GM18873 (cell line): Measurements from ENCODE around the gene RING1.
"Not testable (repeated sequence)": the region's sequence is repeated elsewhere in the genome, so short reads cannot be mapped to it uniquely, and the experiment has no call there.

ENCODE experiments used
- ATAC-seq: cut with Tn5 transposase; IDR thresholded peaks from one replicate; pipeline ENCODE4 v1.9.1; 2021; ENCODE audit warnings: mild to moderate bottlenecking, moderate library complexity, moderate number of reproducible peaks; ENCODE audit not compliant: unreplicated experiment, low FRiP score

Gene RING1

DNA sequence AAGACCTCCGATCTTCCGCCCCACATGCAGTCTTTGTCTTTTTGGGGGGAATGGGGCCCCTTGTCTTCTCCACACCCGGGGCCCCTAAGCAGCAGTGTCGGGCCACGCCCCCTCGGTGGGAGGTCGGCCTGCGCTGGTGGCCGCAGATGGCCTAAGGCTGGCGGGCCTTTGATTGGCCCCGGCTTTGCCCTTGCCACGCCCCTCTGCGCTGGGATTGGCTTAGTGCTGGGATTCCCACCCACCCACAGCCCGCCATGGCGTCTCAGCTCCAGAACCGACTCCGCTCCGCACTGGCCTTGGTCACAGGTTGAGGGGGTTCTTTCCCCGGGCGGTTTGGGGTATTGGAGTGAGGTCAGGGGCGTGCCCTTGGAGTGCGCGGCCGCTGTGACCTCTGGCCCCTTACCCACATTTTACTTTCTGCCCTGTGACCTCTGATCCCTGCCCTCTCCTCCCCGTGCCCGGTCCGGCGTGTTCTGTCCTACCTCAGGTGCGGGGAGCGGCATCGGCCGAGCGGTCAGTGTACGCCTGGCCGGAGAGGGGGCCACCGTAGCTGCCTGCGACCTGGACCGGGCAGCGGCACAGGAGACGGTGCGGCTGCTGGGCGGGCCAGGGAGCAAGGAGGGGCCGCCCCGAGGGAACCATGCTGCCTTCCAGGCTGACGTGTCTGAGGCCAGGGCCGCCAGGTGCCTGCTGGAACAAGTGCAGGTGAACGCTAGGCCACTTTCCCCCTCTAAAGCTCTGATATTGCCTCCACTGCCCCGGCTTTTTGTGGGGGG lies 3.7 kb upstream of the RING1 start, which contains the start of gene HSD17B8:
Gene HSD17B8 (plus strand): TSS at position 241 of the 776 bp plus-strand sequence. CDS start 14 bp downstream, at position 255.
- peak; percentile 33 for ATAC-seq

DNA sequence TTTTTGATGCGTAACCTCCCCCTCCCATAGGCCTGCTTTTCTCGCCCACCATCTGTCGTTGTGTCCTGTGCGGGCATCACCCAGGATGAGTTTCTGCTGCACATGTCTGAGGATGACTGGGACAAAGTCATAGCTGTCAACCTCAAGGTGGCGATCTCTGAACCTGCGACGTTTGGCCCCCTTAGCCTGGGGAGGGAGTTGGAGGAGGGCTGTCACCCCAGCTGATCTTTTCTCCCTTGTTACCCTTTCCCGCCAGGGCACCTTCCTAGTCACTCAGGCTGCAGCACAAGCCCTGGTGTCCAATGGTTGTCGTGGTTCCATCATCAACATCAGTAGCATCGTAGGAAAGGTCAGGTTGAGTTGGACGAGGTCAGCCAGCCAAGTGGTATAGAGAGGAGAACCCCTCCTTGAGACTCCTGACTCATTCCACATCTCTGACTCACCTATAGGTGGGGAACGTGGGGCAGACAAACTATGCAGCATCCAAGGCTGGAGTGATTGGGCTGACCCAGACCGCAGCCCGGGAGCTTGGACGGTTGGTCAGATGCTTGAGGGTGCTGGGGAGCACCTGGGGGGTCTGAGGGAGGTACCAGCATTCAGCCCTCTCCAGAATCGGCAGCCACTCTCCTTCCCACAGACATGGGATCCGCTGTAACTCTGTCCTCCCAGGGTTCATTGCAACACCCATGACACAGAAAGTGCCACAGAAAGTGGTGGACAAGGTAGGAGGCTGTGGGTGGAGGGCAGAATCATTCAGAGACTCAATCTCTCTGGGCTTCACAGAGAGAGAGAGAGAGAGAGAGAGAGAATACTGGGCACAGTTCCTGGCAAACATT lies 2.9 kb upstream of the RING1 start:
- ATAC-seq, result no peak

DNA sequence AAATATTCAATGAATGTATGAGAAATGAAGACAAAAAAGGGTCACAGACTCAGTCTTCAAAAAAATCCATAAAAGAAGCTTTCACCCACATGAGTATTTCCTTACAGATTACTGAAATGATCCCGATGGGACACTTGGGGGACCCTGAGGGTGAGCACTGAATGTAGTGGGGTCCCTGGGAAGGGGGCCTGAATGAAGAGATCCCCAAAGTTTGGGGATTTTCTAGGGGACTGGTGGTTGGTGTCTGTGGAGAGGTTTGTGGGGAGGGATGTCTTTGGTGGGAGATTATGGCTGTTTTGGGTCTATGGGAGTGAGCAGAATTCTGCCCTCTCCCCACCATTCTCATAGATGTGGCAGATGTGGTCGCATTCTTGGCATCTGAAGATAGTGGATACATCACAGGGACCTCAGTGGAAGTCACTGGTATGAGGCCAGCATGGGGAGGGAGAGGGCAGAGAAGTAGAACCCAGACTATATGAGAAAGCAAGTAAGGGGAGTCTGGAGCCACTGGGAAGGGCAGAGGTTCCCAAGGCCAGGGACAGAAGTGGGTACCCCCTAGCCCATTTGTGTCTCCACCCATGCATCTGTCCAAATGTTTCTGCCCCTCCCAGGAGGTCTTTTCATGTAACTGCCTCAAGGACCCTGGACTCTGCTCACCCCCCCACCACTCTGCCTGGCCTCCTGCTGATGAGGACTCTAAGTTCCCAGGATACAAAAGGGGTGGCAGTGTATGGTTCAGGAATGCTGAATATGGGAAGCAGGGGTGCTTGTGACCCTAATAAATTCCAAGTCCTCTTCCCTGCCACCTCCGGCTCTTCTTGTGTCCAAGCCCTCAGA lies 2.1 kb upstream of the RING1 start:
- no peak for ATAC-seq

DNA sequence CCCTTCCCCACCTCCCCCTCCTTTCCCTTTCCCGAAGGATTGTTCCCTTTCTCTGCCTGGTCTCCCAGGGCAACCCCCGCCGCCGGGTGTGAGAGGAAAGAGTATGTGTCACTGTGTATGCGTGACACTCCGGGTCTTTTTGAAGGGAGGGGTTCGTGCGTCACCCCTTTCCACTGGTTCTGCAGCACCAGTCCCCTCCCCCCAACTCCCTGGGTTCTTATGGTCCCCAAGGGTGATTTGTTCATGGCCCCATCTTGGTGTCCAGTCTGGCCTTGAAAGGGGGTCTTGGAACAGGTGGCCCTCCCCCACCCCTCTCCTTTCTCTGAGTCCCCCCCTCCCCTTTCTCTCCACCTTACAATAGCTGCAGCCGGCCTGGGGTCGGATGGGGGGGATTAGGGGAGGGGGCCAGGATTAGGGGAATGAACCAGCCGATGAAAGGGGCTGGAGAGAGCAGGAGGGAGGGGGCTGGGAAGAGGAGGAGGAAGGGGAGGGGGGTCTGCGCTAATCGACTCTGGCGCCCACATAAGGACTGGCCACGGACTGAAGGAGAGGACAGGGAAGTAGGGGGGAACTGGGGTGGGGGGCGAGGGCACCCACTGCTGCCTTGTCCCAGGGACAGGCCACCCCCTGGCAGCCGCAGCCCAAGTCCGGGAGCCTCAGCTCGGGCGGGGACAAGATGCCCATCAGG lies 1.3 kb upstream of the RING1 start:
- ATAC-seq, result no peak

DNA sequence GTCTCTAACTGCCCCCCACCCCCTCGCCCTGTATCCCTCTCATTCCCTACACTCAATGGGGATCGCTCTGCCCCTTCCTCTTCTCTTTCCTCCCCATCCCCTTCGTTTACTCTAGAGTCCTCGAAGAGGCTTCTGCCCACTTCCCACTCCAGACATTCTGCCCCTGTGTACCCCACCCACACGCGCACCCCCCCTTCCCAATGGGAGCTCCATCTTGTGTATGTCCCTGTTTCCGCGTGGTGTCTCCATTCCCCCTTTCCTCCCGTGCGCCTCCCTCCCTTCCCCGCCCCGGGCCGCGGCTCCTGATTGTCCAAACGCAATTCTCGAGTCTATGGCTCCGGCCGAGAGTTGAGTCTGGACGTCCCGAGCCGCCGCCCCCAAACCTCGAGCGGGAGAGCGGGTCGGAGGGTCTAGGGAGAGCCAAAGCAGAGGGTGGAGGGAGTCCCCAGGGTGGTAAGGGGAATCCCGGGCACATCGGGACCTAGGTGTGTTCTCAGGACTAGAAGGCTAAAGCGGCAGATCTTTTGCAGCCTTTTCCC lies 679 bp upstream of the RING1 start:
- ATAC-seq, result no peak

DNA sequence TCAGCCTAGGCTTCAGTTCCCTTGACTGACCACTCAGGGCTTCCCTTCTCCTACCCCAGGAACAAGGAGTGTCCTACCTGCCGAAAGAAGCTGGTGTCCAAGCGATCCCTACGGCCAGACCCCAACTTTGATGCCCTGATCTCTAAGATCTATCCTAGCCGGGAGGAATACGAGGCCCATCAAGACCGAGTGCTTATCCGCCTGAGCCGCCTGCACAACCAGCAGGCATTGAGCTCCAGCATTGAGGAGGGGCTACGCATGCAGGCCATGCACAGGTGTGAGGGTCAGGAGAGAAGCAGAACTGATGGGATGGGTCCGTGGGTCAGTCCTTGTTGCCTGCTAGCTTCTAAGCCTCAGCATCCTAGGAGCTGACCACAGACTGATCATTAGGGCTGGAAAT lies 1.6 kb downstream of the RING1 start:
- ATAC-seq, result no peak

DNA sequence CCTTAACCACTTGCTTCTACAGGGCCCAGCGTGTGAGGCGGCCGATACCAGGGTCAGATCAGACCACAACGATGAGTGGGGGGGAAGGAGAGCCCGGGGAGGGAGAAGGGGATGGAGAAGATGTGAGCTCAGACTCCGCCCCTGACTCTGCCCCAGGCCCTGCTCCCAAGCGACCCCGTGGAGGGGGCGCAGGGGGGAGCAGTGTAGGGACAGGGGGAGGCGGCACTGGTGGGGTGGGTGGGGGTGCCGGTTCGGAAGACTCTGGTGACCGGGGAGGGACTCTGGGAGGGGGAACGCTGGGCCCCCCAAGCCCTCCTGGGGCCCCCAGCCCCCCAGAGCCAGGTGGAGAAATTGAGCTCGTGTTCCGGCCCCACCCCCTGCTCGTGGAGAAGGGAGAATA lies 2.8 kb downstream of the RING1 start:
- ATAC-seq, result no peak

DNA sequence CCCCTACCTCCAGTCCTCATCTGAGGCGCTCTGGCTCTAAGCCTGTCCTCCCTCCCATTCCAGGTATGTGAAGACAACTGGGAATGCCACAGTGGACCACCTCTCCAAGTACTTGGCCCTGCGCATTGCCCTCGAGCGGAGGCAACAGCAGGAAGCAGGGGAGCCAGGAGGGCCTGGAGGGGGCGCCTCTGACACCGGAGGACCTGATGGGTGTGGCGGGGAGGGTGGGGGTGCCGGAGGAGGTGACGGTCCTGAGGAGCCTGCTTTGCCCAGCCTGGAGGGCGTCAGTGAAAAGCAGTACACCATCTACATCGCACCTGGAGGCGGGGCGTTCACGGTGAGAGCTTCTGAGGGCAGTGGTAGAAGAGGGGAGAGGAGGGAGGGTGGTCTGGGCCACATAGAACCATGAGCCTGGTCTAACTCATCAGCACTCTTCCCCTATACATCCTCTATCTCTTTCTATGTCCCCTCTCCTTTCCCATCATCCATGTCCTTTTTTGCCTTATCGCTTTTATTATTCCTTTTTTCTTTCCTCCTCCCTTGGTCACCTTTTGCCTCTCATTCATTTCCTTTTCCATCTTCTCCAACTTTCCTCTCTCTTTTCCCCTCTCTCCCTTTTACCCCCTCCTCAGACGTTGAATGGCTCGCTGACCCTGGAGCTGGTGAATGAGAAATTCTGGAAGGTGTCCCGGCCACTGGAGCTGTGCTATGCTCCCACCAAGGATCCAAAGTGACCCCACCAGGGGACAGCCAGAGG lies 3.5 kb downstream of the RING1 start:
- ATAC-seq, result no peak

DNA sequence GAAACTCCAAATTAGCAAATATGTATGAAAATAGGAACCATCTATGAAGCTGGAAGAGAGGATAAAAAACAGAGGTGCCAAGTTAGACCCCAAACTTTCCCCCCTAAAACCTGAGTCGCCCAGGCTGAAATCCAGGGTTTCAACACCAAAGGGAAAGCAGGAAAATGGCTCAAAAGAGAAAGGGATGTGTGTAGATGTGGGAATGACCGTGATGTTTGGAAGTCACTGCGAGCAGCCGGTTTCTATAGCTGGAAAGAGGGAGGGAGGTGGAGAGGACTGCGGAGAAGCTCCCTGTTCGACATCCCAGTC lies 4.5 kb downstream of the RING1 start:
- ATAC-seq, result no peak

DNA sequence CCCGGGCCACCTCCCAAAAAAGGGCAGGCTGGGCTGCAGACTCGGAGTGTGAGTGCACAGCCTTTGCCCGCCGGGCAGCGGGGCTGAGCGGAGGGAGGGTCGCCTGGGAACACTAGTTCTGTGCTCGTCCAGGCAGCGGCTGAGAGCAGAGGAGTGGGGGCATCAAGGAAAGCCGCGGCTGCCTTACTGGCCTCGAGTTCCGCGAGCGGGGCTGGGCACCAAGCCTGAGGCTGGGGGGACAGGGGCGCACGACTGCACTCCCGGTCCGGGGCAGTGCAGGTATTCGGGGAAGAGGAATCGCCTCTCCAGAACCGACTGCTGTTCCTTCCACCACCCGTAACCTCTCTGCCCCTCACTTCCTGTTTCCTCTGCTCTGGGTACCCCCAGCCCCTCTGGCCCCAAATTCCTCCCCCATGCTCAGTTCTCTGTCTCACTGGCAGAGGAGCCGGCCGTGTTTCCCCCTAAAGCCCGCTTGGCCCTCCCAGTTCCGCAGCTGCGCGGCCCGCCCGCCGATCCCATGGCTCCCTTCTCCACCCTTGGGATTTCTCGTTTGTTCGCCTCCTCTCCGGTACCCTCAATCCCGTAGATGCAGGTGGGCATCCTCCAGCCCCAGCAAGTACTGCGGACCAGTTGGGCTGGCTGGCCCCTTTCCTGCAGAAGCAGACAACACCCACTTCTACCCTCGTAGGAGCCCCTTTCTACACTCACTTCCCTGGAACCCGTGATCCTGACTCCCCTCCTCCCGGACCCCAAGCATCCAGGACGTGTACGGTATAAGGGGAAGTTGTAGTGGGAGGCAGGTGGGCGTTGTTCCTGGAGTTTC lies 5.1 kb downstream of the RING1 start:
- ATAC-seq, result no peak

DNA sequence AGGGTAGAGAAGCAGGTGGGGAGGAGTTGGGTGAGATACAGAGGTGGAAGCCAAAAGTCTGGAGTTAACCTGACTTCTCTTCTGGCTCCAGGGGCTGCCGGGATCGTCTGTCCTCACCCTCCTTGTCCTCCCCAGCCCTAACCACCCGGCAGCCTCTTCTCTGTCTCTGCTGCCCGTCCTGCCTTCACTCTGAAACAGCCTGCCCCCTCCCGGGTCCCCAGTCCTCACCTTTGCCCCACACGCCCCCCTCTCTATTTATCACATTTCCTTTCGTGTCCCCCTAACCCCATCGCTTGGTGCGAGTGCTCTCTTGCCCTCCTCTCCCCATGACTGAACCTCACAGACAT lies 5.7 kb downstream of the RING1 start:
- ATAC-seq, result no peak

DNA sequence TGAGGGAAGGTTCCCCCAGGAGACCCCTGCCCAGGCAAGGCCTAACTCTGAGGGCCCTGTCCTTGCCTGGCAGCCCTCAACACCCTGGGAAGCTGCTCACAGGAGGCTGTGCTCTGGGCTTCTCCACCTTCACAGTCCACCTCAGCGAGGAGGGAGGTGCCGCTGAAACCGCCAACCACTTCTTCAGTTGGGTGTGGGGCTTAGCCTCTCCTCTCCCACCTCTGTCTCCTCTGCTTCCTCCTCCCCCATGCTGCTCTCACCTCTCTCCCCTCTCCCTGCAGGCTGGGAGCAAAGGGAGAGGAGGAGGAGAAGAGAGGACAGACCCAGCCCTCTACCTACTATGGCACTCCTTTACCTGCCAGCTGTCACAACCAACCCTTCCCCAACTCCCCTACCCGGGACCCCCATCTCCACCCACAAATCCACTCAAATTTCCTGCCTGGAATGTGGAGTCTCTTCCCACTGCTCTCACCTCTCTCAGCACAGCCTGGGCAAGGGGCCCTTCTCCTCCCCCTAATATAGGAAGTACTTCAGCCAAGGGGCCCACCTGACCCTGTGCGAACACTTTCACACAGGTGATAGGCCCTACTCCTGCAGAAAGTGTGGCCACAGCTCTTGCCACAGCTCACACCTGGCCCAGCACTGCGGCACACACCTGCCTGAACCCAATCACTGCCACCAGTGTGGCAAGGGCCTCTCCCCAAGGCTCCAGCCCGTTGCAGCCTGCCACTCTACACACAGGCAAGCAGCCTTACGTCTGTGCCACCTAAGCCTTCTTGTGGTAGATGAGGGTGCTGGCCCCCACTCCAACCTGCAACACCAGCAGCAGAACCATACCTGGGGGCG lies 7.2 kb downstream of the RING1 start:
- no peak for ATAC-seq

DNA sequence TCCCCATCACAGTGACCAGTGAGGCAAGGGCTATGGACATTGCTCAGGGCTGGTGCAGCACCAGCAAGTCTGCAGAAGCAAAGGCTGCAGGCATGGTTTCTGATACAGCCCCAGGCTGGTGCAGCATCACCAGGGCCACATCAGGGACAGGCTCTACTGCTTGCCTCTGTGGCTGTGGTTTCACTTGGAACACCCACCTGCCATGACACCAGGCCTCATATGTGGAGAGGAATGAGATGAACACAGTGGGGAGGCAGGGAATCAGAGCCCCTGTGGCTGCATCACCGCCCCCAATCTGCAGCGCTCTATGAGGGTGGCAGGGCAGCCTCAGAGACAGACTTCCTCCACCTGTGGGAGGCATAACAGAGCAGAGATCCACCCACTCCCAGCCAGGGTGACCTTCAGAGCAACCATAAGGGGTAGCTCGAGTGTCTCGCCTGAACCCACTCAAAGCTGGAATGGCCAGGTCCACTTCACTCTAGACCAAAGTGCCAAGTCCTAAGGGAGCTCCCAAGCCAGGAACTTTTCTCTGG lies 7.9 kb downstream of the RING1 start:
- no peak for ATAC-seq

DNA sequence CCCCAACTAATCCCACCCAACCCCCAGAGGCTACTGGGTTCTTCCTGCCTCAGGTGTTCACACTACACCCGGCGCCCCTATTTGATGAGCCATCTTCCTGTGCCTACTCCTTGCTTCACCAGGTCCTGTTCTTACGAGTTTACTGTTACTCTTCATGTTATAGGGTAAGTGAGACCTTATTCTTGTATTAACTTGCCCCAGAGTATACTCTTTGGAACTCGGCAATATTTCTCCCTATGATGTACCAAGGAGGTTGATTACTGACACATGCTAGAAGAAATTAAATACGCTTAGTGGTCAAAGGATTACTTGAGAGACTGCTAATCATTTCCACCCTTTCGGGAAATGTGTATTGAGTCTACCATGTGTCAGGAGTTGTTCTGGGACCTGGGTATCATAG lies 8.9 kb downstream of the RING1 start:
- ATAC-seq, result no peak

DNA sequence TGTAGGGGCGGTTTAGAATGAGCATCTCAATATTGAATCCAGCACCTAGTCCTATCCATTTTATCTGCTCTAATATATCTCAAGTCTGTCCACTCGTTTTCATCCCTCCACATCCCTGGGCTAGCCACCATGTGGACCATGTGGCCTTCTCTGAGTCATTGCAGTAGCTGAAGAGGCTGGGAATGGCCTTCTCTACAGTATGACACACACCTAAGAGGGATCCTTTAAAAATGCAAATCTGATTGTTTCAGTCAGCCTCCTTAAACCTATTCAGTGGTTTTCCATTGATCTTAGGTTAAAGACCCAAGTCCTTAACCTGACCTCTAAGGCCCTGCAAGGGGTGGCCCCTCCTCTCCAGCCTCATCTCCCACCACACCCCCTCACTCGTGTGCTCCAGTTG lies 9.4 kb downstream of the RING1 start:
- ATAC-seq, result no peak

DNA sequence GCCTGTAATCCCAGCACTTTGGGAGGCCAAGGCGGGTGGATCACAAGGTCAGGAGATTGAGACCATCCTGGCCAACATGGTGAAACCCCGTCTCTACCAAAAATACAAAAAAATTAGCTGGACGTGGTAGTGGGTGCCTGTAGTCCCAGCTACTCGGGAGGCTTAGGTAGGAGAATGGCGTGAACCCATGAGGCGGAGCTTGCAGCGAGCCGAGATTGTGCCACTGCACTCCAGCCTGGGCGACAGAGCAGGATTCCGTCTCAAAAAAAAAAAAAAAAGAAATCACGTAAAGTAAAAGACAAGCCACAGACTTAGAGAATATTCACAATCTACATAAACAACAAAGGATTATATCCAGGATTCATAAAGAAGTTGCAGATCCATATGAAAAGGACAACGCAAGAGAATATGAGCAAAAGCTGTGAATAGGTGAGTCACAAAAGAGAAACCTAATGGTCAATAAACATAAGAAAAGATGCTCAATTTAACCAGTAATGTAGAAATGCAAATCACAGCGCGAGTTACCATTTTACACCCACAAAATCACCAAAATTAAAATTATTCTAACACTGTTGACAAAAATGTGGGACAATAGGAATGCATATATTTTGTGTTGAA lies 18.3 kb downstream of the RING1 start:
- not testable (repeated sequence) for ATAC-seq

DNA sequence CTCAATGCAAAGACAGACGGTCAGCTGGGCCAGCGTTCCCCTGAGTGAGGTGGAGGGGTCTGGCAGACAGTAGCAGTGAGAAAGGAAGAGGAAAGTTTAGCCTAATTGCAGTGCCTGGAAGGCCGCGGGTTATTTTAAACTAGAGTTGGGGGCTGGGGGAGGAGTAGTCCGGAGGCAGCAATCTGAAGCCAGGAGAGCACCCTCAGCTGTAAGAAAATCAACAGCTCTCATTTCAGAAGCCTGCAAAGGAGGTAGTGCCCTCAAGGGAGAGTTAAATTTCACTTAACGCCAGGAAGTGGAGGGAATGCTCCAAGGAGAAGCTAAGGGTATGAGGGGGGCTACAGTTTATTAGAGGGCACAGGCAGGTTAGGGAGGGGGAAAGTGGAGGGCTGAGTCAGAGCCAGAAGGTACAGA lies 26.9 kb downstream of the RING1 start:
- no peak for ATAC-seq
